ENCODE data around the gene EIF1AD. TPM values are rescaled to one million over a fixed set of nuclear protein-coding genes. Genes with fewer than 3 reads are reported as not detected.

Gene EIF1AD
- polyA plus RNA-seq (2012; ENCODE audit: missing spikeins) = 30.9 TPM

- DNase-seq (ENCODE audit: insufficient read length) (peak; percentile 87), FAIRE-seq (peak; percentile 99)
- peak; percentile 91 for TF ChIP-seq POLR2AphosphoS5 (IDR thresholded peaks at IDR 0.05; ENCODE audit: low read depth, low read length)
- peak; percentile 87 for TF ChIP-seq POLR2A (IDR thresholded peaks at IDR 0.05; ENCODE audit: low read depth, low read length)
- peak; percentile 92 for TF ChIP-seq TAF1 (IDR thresholded peaks at IDR 0.05; ENCODE audit: borderline replicate concordance, low read depth, low read length)
Measured at GRCh38 chr11:66001942-66002647, at the start of gene EIF1AD, which contains the start of gene BANF1. TSS of gene EIF1AD (minus strand) at chr11:66002157. CDS start at chr11:66000389, 1,768 bp downstream. TSS of gene BANF1 (plus strand) at chr11:66002503. CDS start at chr11:66003251, 748 bp downstream.

GRCh38 chr11:66051371-66051765 is 49.4 kb upstream of the EIF1AD start:
- no peak for TF ChIP-seq POLR2A (IDR thresholded peaks at IDR 0.05; ENCODE audit: low read depth, low read length)
- TF ChIP-seq POLR2AphosphoS5 (IDR thresholded peaks at IDR 0.05; ENCODE audit: low read depth, low read length) = no peak
- no peak for TF ChIP-seq TAF1 (IDR thresholded peaks at IDR 0.05; ENCODE audit: borderline replicate concordance, low read depth, low read length)
- FAIRE-seq (peak; percentile 30), DNase-seq (ENCODE audit: insufficient read length) (no peak)

GRCh38 chr11:66050581-66051231 is 48.7 kb upstream of the EIF1AD start:
- FAIRE-seq (no peak), DNase-seq (ENCODE audit: insufficient read length) (no peak)
- no peak for TF ChIP-seq POLR2AphosphoS5 (IDR thresholded peaks at IDR 0.05; ENCODE audit: low read depth, low read length)
- TF ChIP-seq POLR2A (IDR thresholded peaks at IDR 0.05; ENCODE audit: low read depth, low read length) = no peak
- TF ChIP-seq TAF1 (IDR thresholded peaks at IDR 0.05; ENCODE audit: borderline replicate concordance, low read depth, low read length) = no peak

- DNase-seq (ENCODE audit: insufficient read length) (no peak), FAIRE-seq (no peak)
- TF ChIP-seq POLR2AphosphoS5 (IDR thresholded peaks at IDR 0.05; ENCODE audit: low read depth, low read length) (no peak), POLR2A (IDR thresholded peaks at IDR 0.05; ENCODE audit: low read depth, low read length) (no peak), TAF1 (IDR thresholded peaks at IDR 0.05; ENCODE audit: borderline replicate concordance, low read depth, low read length) (no peak)
Measured at GRCh38 chr11:66048547-66049323, 46.8 kb upstream of the EIF1AD start, which contains the start of gene GAL3ST3. TSS of gene GAL3ST3 (minus strand) at chr11:66049161. CDS start at chr11:66045415, 3,746 bp downstream.

- TF ChIP-seq TAF1 (IDR thresholded peaks at IDR 0.05; ENCODE audit: borderline replicate concordance, low read depth, low read length) = no peak
- DNase-seq (ENCODE audit: insufficient read length) = no peak
Measured at GRCh38 chr11:66047541-66048365, 45.8 kb upstream of the EIF1AD start.

GRCh38 chr11:66046901-66047300 is 44.9 kb upstream of the EIF1AD start:
- TF ChIP-seq POLR2A (IDR thresholded peaks at IDR 0.05; ENCODE audit: low read depth, low read length) (no peak), TAF1 (IDR thresholded peaks at IDR 0.05; ENCODE audit: borderline replicate concordance, low read depth, low read length) (no peak), POLR2AphosphoS5 (IDR thresholded peaks at IDR 0.05; ENCODE audit: low read depth, low read length) (no peak)
- FAIRE-seq (no peak), DNase-seq (ENCODE audit: insufficient read length) (no peak)

More at GRCh38 chr11:66047541-66048365, 45.8 kb upstream of the EIF1AD start:
- no peak for FAIRE-seq

GRCh38 chr11:66045177-66045639 is 43.3 kb upstream of the EIF1AD start:
- TF ChIP-seq TAF1 (IDR thresholded peaks at IDR 0.05; ENCODE audit: borderline replicate concordance, low read depth, low read length) (no peak), POLR2AphosphoS5 (IDR thresholded peaks at IDR 0.05; ENCODE audit: low read depth, low read length) (no peak), POLR2A (IDR thresholded peaks at IDR 0.05; ENCODE audit: low read depth, low read length) (no peak)
- DNase-seq (ENCODE audit: insufficient read length) = peak; percentile 88
- peak; percentile 99 for FAIRE-seq

- no peak for TF ChIP-seq TAF1 (IDR thresholded peaks at IDR 0.05; ENCODE audit: borderline replicate concordance, low read depth, low read length)
- no peak for TF ChIP-seq POLR2A (IDR thresholded peaks at IDR 0.05; ENCODE audit: low read depth, low read length)
- no peak for TF ChIP-seq POLR2AphosphoS5 (IDR thresholded peaks at IDR 0.05; ENCODE audit: low read depth, low read length)
- FAIRE-seq = no peak
- no peak for DNase-seq (ENCODE audit: insufficient read length)
Measured at GRCh38 chr11:66044757-66045156, 42.8 kb upstream of the EIF1AD start.

- TF ChIP-seq TAF1 (IDR thresholded peaks at IDR 0.05; ENCODE audit: borderline replicate concordance, low read depth, low read length) (no peak), POLR2A (IDR thresholded peaks at IDR 0.05; ENCODE audit: low read depth, low read length) (no peak), POLR2AphosphoS5 (IDR thresholded peaks at IDR 0.05; ENCODE audit: low read depth, low read length) (no peak)
- DNase-seq (ENCODE audit: insufficient read length) (no peak), FAIRE-seq (no peak)
Measured at GRCh38 chr11:66042996-66043906, 41.3 kb upstream of the EIF1AD start.

Data from GM12892 (cell line).